Diencephalon (tissue), 1 donor: ENCODE measurements around the gene FERMT3. TPM values are rescaled to one million over a fixed set of nuclear protein-coding genes. Genes with fewer than 3 reads are reported as not detected.

ENCODE experiments used
- total RNA-seq: library from RNA; depleted of rRNA; stranded (reverse); fragments of >200 nt; gene quantifications from one replicate; pipeline ENCODE4 v1.2.3, GENCODE V29; 2014

Gene FERMT3
- total RNA-seq: 2.3 TPM

GRCh38 chr11:64206457-64207255 lies at the start of gene FERMT3:
Gene FERMT3 (plus strand): TSS chr11:64206721. CDS start chr11:64207365, 644 bp downstream.

DNA sequence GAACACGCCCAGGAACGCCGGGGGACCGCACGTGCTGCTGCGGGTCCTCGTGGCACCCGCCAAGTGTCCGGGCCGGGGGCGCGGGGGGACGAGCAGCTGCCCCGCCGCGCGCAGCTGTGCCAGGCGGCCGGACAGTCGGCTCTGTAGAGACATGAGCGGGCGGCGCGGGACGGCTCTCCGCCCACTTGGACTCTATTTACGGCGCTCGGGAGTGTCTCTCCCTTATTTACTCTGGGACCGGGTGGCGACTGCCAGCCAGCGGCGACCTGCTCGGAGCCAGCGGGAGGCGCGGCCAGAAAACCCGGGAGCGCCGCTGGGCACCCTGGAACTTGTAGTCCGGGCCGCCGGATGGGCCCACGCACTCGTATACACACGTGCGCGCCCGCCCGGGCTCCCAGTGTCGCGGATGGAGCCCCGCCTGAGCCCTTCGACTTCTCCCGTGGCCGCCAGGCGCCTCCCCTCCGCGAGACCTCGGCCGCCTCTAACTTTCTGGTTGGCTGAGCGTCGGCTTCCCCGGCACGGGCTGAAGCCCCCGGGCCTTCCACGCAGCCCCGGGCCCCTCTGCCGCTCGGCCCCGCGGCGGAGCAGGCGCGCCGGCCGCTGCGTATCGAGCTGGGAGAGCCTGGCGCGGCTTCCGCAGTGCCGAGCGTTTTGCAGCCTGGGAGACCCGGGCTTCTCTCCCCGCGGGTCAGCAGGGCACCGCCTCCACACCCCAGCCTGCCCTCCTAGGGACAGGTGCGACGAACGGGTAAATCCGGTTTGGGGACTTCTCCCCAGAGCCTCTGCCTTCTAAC lies 40.5 kb upstream of the FERMT3 start, which contains the start of gene MACROD1:
MACROD1 (minus strand) TSS at position 272 of the 794 bp plus-strand sequence; CDS start at position 153, 119 bp downstream.

DNA sequence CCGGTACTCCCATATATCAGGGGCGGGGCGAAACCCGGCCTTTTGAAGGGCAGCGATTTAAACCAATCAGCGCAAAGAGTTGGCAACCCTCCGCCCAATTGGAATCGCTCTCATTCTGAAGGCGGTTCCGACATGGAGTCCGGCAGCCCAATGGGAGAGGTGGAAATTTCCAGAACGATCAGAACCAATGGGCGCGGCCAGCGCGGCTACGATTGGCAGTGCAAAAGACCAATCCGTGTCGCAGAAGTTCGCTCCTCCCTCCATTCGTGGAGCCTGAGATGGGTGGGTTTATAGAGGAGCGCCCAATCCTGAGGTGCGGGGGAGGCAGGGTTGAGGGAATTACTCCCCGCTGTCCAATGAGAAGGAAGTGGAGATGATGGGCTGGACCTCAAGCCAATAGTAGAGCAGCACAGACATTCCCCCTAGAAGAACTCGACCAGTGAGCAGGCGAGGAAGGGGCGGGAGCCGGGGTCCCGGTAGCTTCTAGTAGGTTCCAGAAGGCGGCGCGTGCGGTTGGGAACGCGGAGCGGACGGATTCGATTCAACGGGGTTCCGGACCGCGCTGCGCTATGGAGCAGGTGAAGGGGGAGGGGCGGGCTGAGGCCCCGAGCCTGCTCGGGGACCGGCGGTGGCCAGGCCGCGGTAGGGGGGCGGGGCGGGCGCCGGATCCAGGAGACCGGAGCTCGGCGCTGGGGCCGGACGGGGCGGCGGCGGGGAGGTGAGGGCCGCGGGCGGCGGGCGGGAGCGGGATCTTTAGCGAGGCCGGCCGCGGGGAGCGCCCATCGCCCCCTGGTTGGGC lies 20.6 kb upstream of the FERMT3 start, which contains the start of gene STIP1:
STIP1 (plus strand) TSS at position 479 of the 799 bp plus-strand sequence; CDS start at position 570, 91 bp downstream.

GRCh38 chr11:64225608-64226506 lies 19.3 kb downstream of the FERMT3 start, which contains the start of the genes NUDT22 and TRPT1:
Gene NUDT22 (plus strand): TSS chr11:64226274. CDS start chr11:64226653, 379 bp downstream.
Gene TRPT1 (minus strand): TSS chr11:64226186. CDS start chr11:64225860, 326 bp downstream.

DNA sequence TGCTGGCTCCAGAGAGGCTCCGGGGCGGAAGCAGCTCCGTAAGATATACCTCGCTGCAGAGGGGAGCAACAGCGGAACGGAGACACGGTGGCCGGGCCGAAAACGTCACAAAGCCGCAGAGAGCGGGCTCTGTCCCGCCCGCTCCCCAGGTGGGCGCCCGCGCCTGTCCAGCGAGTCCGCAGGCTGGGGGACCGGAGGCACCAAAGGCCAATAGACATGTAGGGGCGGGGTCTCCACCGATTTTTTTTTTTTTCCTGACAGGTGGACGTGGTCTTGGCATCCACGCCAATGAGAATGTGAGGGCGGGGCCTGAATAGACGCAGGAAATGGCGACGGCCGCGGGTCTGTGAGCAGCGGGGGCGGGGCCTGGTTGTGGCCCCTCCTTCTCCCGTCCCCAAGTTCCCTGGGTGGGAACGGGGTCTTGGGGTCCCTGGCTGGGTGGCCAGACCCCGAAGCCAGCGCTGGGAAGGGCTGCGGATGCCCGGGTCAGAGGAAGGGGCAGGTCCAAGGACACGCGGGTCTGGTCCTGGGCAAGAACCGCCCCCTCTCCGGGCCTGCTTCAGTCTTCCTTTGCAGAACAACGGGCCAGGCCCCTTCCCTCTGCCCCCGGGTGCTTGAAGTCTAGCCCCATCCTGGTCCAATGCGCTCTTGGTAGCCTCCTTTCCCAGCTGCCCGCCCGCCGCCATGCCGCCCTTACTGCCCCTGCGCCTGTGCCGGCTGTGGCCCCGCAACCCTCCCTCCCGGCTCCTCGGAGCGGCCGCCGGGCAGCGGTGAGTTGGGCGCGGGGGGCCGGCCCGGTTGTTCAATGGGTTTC lies 23.9 kb downstream of the FERMT3 start, which contains the start of gene DNAJC4:
DNAJC4 (plus strand) TSS at position 378 of the 814 bp plus-strand sequence; CDS start at position 685, 307 bp downstream.

DNA sequence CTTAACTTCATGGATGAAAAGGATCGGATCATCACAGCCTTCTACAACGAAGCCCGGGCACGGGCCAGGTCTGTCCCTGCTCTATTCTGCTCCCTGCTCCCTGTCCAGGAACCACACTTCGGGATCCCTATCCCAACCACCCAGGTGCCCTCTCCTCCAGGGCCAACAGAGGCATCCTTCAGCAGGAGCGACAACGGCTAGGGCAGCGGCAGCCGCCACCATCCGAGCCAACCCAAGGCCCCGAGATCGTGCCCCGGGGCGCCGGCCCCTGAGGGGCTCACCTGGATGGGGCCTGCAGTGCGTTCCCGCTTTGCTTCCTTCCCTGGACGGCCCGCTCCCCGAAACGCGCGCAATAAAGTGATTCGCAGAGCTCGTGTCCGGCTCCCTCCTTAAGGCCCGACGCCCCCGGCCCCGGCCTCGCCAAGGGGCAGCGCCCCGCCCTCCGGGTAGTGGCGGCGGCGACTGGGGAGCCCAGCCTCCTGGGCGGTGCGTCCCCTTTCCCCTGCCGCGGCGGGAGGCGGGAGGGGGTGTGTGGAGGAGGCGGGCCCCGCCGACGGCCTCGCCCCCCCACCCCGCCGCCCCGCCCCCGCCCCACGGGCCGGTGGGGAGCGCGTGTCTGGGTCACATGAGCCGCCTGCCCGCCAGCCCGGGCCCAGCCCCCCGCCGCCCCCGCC lies 27.5 kb downstream of the FERMT3 start, which contains the start of gene VEGFB:
VEGFB (plus strand) TSS at position 672 of the 674 bp plus-strand sequence. CDS start 250 bp downstream, outside the sequence.

DNA sequence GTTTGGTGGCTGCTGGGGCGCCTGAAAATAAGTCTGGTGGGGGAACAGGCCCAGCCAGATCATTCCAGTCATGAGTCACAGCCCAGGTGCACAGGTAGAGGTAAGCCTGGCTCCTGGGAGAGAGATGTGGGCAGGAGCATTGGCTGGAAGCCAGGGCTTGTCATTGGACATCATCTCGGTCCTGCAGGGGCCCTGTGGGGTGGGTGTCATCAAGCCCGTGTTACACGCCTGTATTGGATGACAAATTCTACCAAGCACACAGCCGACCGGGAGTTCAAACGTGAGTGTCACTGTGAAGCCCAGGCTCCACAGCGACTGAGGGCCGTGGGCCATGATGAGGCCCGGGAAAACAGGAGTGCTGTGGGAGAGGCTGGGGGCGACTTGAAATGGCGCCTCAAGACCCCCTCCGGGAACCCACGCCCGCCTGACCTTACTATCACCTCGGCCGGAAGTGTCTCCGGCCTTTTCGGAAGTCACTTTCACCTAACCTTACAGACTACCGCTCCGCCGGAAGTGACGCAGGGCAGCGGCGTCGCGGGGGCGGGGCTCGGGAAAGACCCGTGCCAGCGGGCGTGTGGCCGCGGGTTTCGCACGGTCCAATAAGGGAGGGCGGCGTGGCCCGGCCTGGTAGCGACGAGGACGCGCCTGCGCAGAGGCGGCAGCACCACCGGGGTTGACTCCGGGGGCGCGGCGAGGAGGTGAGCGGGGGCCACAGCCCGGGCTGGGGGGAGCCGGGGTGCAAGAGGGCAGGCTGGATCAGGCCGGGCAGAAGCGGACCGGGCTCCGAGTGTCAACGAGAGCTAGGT lies 34.1 kb downstream of the FERMT3 start, which contains the start of gene FKBP2:
FKBP2 (plus strand) TSS at position 661 of the 806 bp plus-strand sequence. CDS start 1,293 bp downstream, outside the sequence.

GRCh38 chr11:64246871-64247728 lies 40.6 kb downstream of the FERMT3 start, which contains the start of gene PPP1R14B:
Gene PPP1R14B (minus strand): TSS chr11:64246943. CDS start chr11:64246673, 270 bp downstream.

DNA sequence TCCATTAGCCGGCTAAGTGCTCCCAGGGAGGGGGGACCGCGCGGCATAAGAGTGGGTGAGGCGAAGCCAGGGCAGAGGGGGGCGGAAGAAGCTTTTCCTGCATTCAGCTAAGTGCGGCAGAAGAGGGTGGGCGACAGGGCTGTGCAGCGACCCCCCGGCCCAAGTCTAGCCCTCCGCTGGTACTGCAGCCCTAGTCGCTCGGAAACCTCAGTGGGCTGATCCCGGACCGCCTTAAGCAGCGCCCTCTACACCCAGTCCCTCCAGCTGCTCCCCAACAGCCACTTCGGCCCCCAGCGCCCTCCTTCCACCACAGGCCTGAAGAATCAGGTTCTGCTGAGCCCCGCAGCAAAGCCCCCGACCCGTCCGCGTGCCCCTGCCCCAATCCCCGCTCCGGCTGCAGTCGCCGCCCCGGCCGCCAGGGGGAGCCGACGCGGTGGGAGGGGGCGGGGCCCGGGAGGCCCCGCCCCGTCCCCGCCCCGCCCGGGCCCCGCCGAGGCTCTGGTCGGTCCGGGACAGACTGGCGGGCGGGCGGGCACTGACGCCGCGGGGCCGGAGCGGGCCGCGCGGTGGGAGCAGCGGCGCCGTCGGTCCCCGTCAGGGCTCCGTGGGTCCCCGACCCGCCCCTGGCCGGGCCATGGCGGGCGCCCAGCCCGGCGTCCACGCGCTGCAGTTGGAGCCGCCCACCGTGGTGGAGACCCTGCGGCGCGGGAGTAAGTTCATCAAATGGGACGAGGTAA lies 44.7 kb downstream of the FERMT3 start, which contains the start of gene PLCB3:
PLCB3 (plus strand) TSS at position 515 of the 737 bp plus-strand sequence; CDS start at position 635, 120 bp downstream.

Other genes starting within 250 kb of the FERMT3 start
- 296 TPM for gene COX8A, start 232.1 kb upstream of the FERMT3 start, total RNA-seq
- gene OTUB1, start 220.3 kb upstream of the FERMT3 start, total RNA-seq: 43.8 TPM
- gene FLRT1, start 170.8 kb upstream of the FERMT3 start, total RNA-seq: 12.0 TPM
- 8.8 TPM for gene MACROD1, start 40.6 kb upstream of the FERMT3 start, total RNA-seq
- 97.6 TPM for gene STIP1, start 20.6 kb upstream of the FERMT3 start, total RNA-seq
- 14.1 TPM for gene TRPT1, start 19.5 kb downstream of the FERMT3 start, total RNA-seq
- gene NUDT22, start 19.6 kb downstream of the FERMT3 start, total RNA-seq: 14.5 TPM
- 19.4 TPM for gene DNAJC4, start 23.8 kb downstream of the FERMT3 start, total RNA-seq
- 50.7 TPM for gene VEGFB, start 27.9 kb downstream of the FERMT3 start, total RNA-seq
- gene FKBP2, start 34.4 kb downstream of the FERMT3 start, total RNA-seq: 29.8 TPM
- gene PPP1R14B, start 40.2 kb downstream of the FERMT3 start, total RNA-seq: 64.6 TPM
- gene PLCB3, start 44.8 kb downstream of the FERMT3 start, total RNA-seq: 7.8 TPM
- 53.3 TPM for gene BAD, start 77.9 kb downstream of the FERMT3 start, total RNA-seq
- 13.6 TPM for gene GPR137, start 79.1 kb downstream of the FERMT3 start, total RNA-seq
- gene KCNK4, start 84.6 kb downstream of the FERMT3 start, total RNA-seq: 7.2 TPM
- gene CATSPERZ, start 93.6 kb downstream of the FERMT3 start, total RNA-seq: 2.1 TPM
- gene ESRRA, start 98.8 kb downstream of the FERMT3 start, total RNA-seq: 10.8 TPM
- 82.4 TPM for gene TRMT112, start 110.8 kb downstream of the FERMT3 start, total RNA-seq
- 200 TPM for gene PRDX5, start 111.4 kb downstream of the FERMT3 start, total RNA-seq
- 3.2 TPM for gene CCDC88B, start 133.5 kb downstream of the FERMT3 start, total RNA-seq
- 13.8 TPM for gene RPS6KA4, start 152.4 kb downstream of the FERMT3 start, total RNA-seq